K562 (cell line): Measurements from ENCODE around the gene KLF13. TPM values are rescaled to one million over a fixed set of nuclear protein-coding genes. Genes with fewer than 3 reads are reported as not detected.
A peak's percentile ranks its signal among the peaks of the same experiment; 100 is the strongest.

Source experiments
- ATAC-seq: fragments of 200-7000 bp; cut with Tn5 transposase; 3 replicates; pipeline ENCODE4 v1.9.1; 2020; ENCODE audit warnings: moderate library complexity
- BruUV-seq: library from RNA; stranded (reverse); fragments of 400-500 nt; replicated peaks from 2 replicates; lab custom pipeline; 2021; lab: Mats Ljungman, UMichigan
- CTCF ChIA-PET: fragments of 300-600 bp; formaldehyde crosslinking; extraction: SDS; loops from one replicate; lab custom pipeline; 2021; ENCODE audit warnings: low intra/inter-chr PET ratio; lab: Yijun Ruan, JAX
- POLR2A ChIA-PET: fragments of 300-600, 350-650 bp; sonication (Branson Sonifier 250); formaldehyde crosslinking; extraction: SDS; loops from one replicate; lab custom pipeline; 2021; ENCODE audit warnings: antibody characterized with exemption, inconsistent platforms; lab: Yijun Ruan, JAX
- DNase-seq, 4 experiments: peaks; one replicate each; pipeline versions ENCODE4 v3.0.0 to v3.0.0-alpha.2; 2011 to 2018; ENCODE audit warnings: low spot score in 3 of 4, mixed read lengths in 3 of 4; ENCODE audit errors: extremely low read depth in 1 of 4
- FAIRE-seq: peaks from 2 replicates; lab custom pipeline; 2011; peaks lifted over from hg19 to GRCh38; lab: Jason Lieb, UNC
- H2AFZ ChIP-seq: 2 replicates; pipeline ENCODE4 v1.6.0; 2011; ENCODE audit warnings: low read depth, low read length, control low read depth, inconsistent platforms
- H3K27ac ChIP-seq: fragments of 200-600 bp; 3 replicates; pipeline ENCODE4 v1.8.0; 2011; ENCODE audit warnings: low read depth, mild to moderate bottlenecking, control low read depth, inconsistent platforms, low read length, moderate library complexity, mixed read lengths; ENCODE audit errors: extremely low read depth
- H3K27me3 ChIP-seq, 2 experiments: fragments of 300-600 bp in 1 of 2; 2 replicates in 1 of 2; 3 replicates in 1 of 2; pipeline versions ENCODE4 v1.6.0 to v1.8.0; 2011; ENCODE audit warnings: inconsistent platforms in 2 of 2, low read length in 2 of 2, mild to moderate bottlenecking in 1 of 2, mixed read lengths in 1 of 2, moderate library complexity in 1 of 2; ENCODE audit not compliant: control insufficient read depth in 2 of 2, insufficient read depth in 2 of 2
- H3K36me3 ChIP-seq: fragments of 300-600 bp; 3 replicates; pipeline ENCODE4 v1.8.0; 2011; ENCODE audit warnings: mild to moderate bottlenecking, low read length, inconsistent platforms; ENCODE audit not compliant: control insufficient read depth, insufficient read depth
- H3K4me1 ChIP-seq, 2 experiments: fragments of 200-600 bp in 1 of 2; replicated peaks in 1 of 2; 2 replicates in 1 of 2; 3 replicates in 1 of 2; pipeline versions ENCODE4 v1.5.1 to v1.8.0; 2011; ENCODE audit warnings: inconsistent platforms in 2 of 2, low read length in 2 of 2, mild to moderate bottlenecking in 1 of 2, mixed read lengths in 1 of 2, moderate library complexity in 1 of 2; ENCODE audit not compliant: control insufficient read depth in 2 of 2, insufficient read depth in 2 of 2
- H3K4me2 ChIP-seq: 2 replicates; pipeline ENCODE4 v1.6.1; 2011; ENCODE audit warnings: low read length, control low read depth, inconsistent platforms, mixed read lengths; ENCODE audit not compliant: insufficient read depth
- H3K4me3 ChIP-seq: fragments of 200-600 bp; sonication (generic), shearing (Covaris generic); 2 replicates; pipeline ENCODE4 v1.5.1; 2016; ENCODE audit warnings: control low read depth, inconsistent platforms
- H3K79me2 ChIP-seq: fragments of 200-600 bp; 3 replicates; pipeline ENCODE4 v1.8.0; 2011; ENCODE audit warnings: low read length, inconsistent platforms; ENCODE audit not compliant: control insufficient read depth, insufficient read depth
- H3K9ac ChIP-seq, 2 experiments: 2 replicates each; pipeline versions ENCODE4 v1.6.0 to v1.6.1; 2011; ENCODE audit warnings: low read depth in 2 of 2, low read length in 2 of 2, control low read depth in 1 of 2, inconsistent platforms in 1 of 2, mild to moderate bottlenecking in 1 of 2, mixed read lengths in 1 of 2; ENCODE audit not compliant: insufficient read depth in 1 of 2
- H3K9me1 ChIP-seq: one replicate; pipeline ENCODE4 v1.6.0; 2011; ENCODE audit warnings: inconsistent platforms, mild to moderate bottlenecking, low read length, moderate library complexity; ENCODE audit not compliant: control insufficient read depth, insufficient read depth
- H3K9me3 ChIP-seq: replicated peaks from 2 replicates; pipeline ENCODE4 v1.5.1; 2011; ENCODE audit warnings: low read depth, low read length, inconsistent platforms; ENCODE audit not compliant: control insufficient read depth, insufficient read depth
- H4K20me1 ChIP-seq: replicated peaks from 2 replicates; pipeline ENCODE4 v1.6.1; 2011; ENCODE audit warnings: low read length, inconsistent platforms, mixed read lengths; ENCODE audit not compliant: control insufficient read depth, insufficient read depth
- ARID1B ChIP-seq: fragments of 450-650 bp; IDR thresholded peaks from 2 replicates; pipeline ENCODE4 v1.6.1; 2016; ENCODE audit warnings: antibody characterized with exemption, mild to moderate bottlenecking, inconsistent platforms
- FOSL1 ChIP-seq: fragments of 200-800 bp; sonication (Bioruptor generic); conservative IDR thresholded peaks from 2 replicates; pipeline ENCODE4 v1.6.1; 2016; ENCODE audit warnings: missing genetic modification characterization, missing compliant biosample characterization
- FOXA3 ChIP-seq, 2 experiments: fragments of 450-650 bp in 1 of 2; sonication (generic) in 1 of 2; formaldehyde crosslinking; IDR thresholded peaks in 1 of 2; conservative IDR thresholded peaks in 1 of 2; 2 replicates each; pipeline versions ENCODE4 v1.4.0 to v1.8.0; 2020 to 2022; ENCODE audit warnings: mild to moderate bottlenecking in 2 of 2, missing genetic modification reagents in 1 of 2
- HBP1 ChIP-seq: fragments of 450-650 bp; formaldehyde crosslinking; IDR thresholded peaks from 2 replicates; pipeline ENCODE4 v1.4.0; 2022; ENCODE audit warnings: missing genetic modification characterization
- SMARCE1 ChIP-seq: fragments of 450-650 bp; IDR thresholded peaks from 2 replicates; pipeline ENCODE4 v1.7.1; 2016; ENCODE audit warnings: mild to moderate bottlenecking
- ZNF311 ChIP-seq: fragments of 250-450 bp; sonication (Bioruptor Pico); IDR thresholded peaks from 2 replicates; pipeline ENCODE4 v1.4.0; 2020; ENCODE audit warnings: mild to moderate bottlenecking, moderate library complexity
- WGBS: fragments of 100-300 bp; shearing (Covaris generic); methylation state at CpG from one replicate; pipeline ENCODE4 v1.1.6; 2016; ENCODE audit warnings: low coverage, mixed read lengths; ENCODE audit not compliant: insufficient coverage; ENCODE audit errors: missing lambda C conversion rate; 5-methylcytosine and 5-hydroxymethylcytosine counted together
- in situ Hi-C: fragments of 300-500 bp; cut with MboI; formaldehyde crosslinking; loops from 4 replicates; pipeline ENCODE4 v1.15.0; 2018; ENCODE audit warnings: inconsistent platforms, mixed read lengths
- intact Hi-C: fragments of 100-400 bp; cut with micrococcal nuclease; formaldehyde crosslinking; loops from 2 replicates; pipeline ENCODE4 v1.14.2; 2022
- polyA plus RNA-seq, 8 experiments: library from polyadenylated mRNA; depleted of rRNA in 4 of 8; stranded (reverse) in 5 of 8; unstranded in 3 of 8; fragments of >200 nt; fragmentation: Nextera tagmentation in 2 of 8; fragmentation: Illumina TruSeq in 1 of 8; extraction: Ambion mirVana in 2 of 8; extraction: Trizol in 1 of 8; gene quantifications; 2 replicates each; pipeline versions ENCODE4 v1.2.1 to v1.2.3, GENCODE V29; 2011 to 2014; ENCODE audit warnings: inconsistent platforms in 1 of 8, missing spikeins in 1 of 8
- total RNA-seq, 7 experiments: library from RNA; depleted of rRNA in 6 of 7; stranded (reverse); fragments of >200 nt in 6 of 7; fragmentation: Illumina TruSeq in 2 of 7; extraction: Trizol in 2 of 7; gene quantifications; 2 replicates each; pipeline versions ENCODE4 v1.2.1 to v1.2.3, GENCODE V29; 2011 to 2021; ENCODE audit warnings: low replicate concordance in 1 of 7

KLF13 gene
- total and polyA plus RNA-seq, 9 of the 15 experiments (the other 6 are each of a cell fraction or from before 2014, with no cell fraction given): 1.8 to 10.5 (median 4.8) TPM

DNA sequence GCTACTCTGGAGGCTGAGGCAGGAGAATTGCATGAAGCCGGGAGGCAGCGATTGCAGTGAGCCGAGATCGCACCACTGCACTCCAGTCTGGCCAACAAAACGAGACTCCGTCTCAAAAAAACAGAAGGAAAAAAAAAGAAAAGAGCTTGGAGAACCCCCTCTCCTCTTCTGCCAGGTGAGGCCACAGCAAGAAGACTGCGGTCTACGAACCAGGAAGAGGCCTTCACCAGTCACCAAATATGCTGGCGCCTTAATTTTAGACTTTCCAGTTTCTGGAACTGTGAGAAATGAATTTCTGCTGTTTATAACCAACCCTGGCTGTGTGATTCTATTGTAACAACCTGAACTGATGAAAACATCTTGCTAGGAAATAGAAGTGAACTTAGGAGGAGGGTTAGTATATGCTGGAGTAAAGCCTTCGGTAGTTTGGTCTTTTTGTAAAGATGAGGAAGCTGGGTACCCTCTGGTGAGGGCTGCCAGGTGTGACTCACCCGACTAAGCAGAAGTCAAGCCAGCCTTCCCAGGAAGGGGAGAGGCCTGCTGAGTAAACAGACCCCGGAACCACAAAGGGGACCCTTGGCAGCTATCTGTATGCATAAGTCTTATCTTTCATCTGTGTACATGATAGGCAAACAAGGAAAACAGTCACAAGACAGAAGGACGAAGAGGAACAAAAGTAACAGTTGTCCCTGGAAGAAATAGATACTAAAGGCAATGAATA is 78.7 kb downstream of the KLF13 start:
- H3K27me3 ChIP-seq: peaks cover 6 to 30% of the 10 kb centered on the region in 2 experiments
- BruUV-seq: no TSS peak
- no peaks in the 10 kb centered on the region for H3K36me3 ChIP-seq
- H3K4me2 ChIP-seq: no peak overlapping the region
- H3K9me3 ChIP-seq: no peaks in the 10 kb centered on the region; the same call in 1 of the 2 replicates
- H3K9ac ChIP-seq: no peak overlapping the region
- under 1% methylated on average over 13 of the region's 13 CpGs for WGBS
- no peak for ATAC-seq
- no peak overlapping the region for H3K27ac ChIP-seq
- H3K9me1 ChIP-seq: no peaks in the 10 kb centered on the region
- H3K4me3 ChIP-seq: no peak overlapping the region
- DNase-seq: no peak
- in situ Hi-C loops: no loop called here
- H3K79me2 ChIP-seq: no peaks in the 10 kb centered on the region
- no peaks in the 10 kb centered on the region for H3K4me1 ChIP-seq
- TF ChIP-seq FOSL1 (peak; percentile 61; the same call in 1 of the 2 replicates), HBP1 (CRISPR knock-in tag) (no peak), FOXA3 (CRISPR knock-in tag; conservative IDR thresholded peaks at IDR 0.05 in 1 of 2, IDR thresholded peaks at IDR 0.05 in 1 of 2) (peak in 1 of 2 experiments; percentile 89; a peak in 2 of 4 replicates), ZNF311 (CRISPR knock-in tag) (no peak), ARID1B (peak; percentile 15; the same call in 1 of the 2 replicates), SMARCE1 (no peak)
- CTCF ChIA-PET: no interaction called here
- intact Hi-C loops: no loop called here
- POLR2A ChIA-PET: no interaction called here
- no peak overlapping the region for H2AFZ ChIP-seq
- H4K20me1 ChIP-seq: no peaks in the 10 kb centered on the region
- FAIRE-seq: no peak
